ENCODE data around the gene TNFRSF17.
"Not testable (repeated sequence)": the region's sequence is repeated elsewhere in the genome, so short reads cannot be mapped to it uniquely, and the experiment has no call there.

TNFRSF17 gene

DNA sequence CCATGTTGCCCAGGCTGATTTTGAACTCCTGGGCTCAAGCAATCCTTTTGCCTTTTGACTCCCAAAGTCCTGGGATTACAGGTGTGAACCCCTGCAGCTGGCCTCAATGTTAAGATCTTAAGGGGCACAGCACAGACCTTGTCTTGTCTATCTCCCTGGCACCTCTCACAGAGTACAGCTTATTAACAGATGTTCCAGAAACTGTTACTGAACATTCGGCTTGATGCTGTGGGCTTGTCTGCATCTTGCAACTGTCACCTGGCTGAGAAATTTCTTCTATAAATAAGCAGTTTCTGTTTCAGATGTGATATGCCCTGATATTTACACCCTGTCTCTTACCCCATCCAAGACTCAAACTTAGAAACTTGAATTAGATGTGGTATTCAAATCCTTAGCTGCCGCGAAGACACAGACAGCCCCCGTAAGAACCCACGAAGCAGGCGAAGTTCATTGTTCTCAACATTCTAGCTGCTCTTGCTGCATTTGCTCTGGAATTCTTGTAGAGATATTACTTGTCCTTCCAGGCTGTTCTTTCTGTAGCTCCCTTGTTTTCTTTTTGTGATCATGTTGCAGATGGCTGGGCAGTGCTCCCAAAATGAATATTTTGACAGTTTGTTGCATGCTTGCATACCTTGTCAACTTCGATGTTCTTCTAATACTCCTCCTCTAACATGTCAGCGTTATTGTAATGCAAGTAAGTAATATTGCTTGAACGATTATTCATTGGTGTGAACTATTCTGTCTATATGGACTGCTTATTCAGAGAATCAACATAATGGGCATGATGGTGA is at the start of gene TNFRSF17:
Gene TNFRSF17, plus strand, starts transcription at position 450 of the 791 bp plus-strand sequence. Its CDS starts 115 bp downstream, at position 565.
- DNase-seq: peak; percentile 87

DNA sequence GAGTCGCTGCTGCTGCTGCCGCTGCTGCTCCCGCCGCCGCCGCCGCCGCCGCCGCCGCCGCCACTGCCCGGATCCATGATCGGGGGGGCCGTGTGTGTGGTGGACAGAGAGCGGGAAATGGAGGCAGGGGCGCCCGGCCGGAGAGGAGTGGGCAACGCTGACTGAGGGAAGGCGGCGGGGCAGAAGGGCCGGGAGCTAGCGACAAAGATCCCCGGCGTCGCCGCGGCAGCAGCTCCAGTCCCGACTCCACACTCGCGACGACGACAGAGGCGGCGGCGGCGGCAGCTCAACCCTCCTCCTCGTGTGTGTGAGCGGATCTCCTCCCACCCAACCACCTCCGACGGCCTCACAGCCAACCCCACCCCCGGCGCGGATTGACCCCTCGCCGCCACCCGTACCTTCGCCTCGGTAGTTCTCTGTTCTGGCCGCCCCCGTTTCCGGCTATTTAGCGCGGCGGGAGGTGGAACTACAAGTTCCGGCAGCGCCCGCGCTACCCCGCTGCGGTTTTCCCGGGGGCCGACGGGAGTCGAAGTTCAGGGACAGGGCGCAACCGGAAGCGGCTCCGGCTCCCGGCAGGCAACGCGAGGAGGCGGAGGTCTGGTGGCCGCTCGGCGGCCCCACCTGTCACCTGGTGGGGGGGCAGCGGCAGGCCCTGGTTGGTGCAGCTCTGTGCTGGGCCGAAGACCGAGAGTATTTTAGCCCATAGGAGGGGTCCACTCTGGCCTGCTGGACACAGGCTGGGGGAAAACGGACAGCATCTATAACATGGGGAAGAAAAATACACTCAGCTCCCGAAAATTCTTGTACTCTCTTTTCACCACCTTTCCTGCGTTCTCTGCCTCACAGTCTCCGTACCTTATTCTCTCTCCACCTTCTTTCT is 49.1 kb upstream of the TNFRSF17 start, which contains the start of gene GSPT1:
Gene GSPT1, minus strand, starts transcription at position 313 of the 880 bp plus-strand sequence. Its CDS starts 236 bp downstream, at position 77.
- peak; percentile 100 for DNase-seq

DNA sequence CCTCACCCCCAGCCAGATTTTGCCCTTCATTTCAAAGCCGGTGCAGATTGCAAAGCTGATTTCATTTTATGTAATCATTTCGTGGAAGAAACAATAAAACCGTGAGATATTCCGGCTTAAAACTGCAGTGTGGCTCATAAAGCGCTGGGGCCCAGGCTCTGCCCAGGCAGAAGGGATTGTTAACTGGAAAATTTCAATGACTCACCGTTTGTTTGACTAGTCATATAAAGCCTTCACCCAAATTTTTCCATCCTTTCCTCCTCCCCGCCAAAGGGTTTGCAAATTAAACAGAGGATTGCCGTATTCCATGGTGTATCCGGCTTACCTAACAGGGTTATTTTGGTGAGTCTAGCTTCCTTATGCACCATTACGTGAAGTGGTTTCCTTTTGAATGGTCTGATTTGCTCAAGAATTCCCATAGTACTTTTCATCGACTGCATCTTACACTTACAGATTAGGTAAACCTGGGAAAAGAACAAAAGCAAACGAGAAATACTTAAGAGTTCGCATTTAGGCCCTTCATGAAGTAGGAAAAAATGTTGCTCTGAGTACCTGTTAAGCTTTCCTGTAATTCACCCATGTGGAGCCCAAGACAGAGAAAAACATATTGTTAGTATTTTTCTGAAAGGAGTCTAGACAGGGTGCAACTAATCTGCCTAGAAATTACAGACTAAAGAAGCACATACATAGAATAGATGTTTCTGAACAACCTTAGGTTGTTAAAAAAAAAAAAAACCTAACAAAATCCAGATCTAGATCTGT is 48.3 kb upstream of the TNFRSF17 start:
- DNase-seq: no peak

DNA sequence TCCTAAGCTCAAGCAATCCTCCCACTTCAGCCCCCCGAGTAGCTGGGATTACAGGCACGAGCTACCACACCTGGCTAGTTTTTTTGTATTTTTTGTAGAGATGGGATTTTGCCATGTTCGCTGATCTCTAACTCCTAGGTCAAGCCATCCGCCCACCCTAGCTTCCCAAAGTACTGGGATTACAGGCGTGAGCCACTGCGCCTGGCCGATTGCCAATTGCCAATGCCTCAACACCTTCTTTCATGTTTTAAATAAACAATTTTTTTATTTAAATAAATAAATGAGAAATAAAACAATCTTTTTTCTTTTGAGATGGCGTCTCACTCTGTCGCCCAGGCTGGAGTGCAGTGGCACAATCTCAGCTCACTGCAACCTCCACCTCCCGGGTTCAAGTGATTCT is 41.0 kb upstream of the TNFRSF17 start:
- not testable (repeated sequence) for DNase-seq

DNA sequence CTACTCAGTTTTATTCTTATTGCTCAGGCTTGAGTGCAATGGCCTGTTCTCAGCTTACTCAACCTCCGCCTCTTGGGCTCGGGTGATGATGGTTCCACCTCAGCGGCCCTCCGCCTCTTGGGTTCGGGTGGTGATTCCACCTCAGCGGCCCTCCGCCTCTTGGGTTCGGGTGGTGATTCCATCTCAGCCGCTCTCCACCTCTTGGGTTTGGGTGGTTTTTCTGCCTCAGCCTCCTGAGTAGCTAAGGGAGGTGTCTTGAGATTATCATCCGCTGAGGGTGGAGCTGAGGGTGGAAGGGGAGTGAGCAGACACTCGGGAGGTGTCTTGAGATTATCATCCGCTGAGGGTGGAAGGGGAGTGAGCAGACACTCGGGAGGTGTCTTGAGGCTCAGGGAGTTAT is 37.7 kb upstream of the TNFRSF17 start:
- DNase-seq: not testable (repeated sequence)

DNA sequence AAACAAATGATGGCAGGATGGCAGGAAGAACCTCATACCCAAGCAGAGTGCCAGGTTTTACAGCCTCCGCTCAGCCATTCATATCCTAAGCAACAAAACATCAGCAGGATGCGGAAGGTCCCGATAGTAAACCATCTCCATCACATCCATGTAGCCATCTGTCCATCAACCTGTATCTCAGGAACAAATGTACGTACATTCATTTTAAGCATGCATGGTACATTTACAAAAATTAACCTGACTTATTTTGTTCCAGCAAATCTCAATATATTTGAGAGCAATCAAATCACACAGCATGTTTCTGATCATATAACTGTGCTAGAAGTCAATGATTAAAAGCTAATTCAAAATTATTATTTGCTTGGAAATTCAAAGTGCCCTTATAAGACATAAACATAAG is 23.1 kb upstream of the TNFRSF17 start, which contains the start of gene NPIPB2:
Gene NPIPB2, minus strand, starts transcription at position 101 of the 400 bp plus-strand sequence. Its CDS starts 0 bp downstream, at position 101.
- DNase-seq: not testable (repeated sequence)

DNA sequence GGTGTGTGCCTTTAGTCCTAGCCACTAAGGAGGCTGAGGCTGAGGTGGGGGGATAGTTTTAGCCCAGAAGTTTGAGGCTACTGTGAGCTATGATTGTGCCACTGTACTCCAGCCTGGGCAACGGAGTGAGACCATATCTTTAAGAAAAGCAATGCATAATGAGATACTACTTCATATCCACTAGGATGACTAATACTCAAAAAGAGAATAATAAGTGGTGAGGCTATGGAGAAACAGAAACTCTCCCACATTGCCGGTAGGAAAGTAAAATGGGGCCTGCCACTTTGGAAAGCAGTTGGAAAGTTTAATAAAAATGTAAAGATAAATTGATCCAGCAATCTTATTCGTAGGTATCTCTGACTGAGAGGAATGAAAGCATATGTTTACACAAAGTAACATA is 18.6 kb upstream of the TNFRSF17 start:
- no peak for DNase-seq

DNA sequence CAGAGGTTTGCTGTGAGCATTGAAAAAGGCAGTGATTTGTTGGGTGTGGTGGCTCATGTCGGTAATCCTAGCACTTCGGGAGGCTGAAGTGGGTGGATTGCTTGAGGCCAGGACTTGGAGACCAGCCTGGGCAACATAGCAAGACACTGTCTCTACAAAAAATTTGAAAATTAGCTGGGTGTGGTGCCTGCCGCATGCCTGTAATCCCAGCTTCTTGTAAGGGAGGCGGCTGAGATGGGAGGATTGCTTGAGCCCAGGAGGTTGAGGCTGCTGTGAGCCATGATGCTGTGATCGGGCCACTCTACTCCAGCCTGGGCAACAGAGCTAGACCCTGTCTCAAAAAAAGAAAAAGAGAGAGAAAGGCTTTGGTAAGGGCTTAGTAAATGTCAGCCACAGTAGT is 16.2 kb upstream of the TNFRSF17 start:
- no peak for DNase-seq

DNA sequence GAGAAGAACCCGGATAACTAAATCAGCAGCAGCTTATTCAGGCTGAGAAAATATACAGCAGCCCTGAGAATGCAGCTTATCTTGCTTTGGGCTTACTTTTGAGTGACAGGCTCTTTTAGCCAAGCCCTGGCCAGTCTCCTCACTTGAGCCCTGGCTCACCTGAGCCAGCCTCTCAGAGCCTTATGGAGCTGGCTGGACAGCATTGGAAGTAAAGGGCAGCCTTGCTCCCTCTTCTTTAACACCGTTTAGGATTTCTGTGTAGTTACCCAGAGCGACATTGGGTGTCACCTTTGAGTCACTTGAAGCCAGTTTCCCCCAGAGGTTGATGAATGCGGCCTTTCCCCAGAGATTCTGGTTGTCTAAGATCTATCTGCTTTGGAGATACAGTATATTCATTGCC is 15.5 kb upstream of the TNFRSF17 start:
- peak; percentile 75 for DNase-seq

DNA sequence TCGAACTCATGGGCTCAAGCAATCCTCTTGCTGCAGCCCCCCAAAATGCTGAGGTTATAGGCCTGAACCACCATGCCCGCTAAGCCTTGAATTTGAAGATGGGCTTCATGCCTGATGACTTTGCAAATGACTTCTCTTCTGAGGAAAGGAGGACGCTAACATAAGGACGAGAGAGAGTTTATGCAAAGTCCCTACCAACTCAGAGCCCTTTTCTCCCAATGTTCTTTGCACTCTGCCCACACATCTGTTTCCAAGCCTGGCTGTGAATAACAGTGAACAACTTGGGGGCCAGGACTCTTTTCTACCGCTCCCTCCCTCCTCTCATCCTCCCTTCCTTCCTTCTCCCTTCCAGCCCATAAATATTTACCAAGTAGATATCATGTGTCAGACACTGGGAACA is 14.6 kb upstream of the TNFRSF17 start:
- DNase-seq: no peak

DNA sequence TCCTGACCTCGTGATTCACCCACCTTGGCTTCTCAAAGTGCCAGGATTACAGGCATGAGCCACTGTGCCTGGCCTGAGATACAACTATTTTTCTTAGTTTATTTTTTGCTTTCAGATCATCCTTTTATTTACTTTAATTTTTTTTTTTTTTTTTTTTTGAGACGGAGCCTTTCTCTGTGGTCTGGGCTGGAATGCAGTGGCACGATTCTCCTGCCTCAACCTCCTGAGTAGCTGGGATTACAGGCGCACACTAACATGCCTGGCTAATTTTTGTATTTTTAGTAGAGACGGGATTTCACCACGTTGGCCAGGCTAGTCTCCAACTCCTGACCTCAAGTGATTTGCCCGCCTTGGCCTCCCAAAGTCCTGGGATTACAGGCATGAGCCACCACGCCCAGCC is 11.4 kb upstream of the TNFRSF17 start:
- DNase-seq: not testable (repeated sequence)

DNA sequence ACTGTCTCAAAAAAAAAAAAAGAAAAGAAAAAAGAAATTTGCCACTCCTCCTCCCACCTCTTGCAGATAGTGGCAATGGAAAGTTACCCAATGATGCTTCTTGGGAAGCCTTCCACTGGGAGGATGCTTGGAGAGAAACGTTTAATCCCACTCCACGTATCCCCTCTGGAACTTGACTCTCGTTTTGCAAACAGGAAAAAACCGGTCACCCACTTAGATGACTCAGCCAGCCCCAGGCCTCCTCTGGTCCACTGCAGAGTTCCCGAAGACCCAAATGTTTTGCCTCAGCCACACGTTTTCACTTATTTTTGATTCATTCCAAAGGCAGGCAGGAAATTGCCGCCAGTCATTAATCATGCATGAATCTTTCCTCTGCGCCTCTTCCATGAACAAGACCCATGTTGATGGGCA is 9.3 kb upstream of the TNFRSF17 start:
- DNase-seq: no peak

DNA sequence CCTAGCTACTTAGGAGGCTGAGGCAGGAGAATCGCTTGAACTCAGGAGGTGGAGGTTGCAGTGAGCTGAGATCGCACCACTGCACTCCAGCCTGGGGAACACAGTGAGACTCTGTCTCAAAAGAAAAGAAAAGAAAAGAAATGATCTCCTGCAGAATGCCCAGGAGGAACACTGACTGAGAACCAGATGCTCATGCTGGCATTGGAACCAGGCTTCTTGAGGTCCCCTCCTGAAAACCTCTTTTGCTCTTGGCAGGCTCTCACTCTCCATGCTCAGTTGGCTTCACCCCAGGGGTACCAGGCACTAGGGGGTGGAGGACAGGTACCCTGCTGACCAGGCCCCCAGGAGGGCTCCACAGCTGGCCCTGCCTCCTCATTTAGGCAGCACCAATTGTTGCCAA is 8.5 kb upstream of the TNFRSF17 start:
- DNase-seq: no peak

DNA sequence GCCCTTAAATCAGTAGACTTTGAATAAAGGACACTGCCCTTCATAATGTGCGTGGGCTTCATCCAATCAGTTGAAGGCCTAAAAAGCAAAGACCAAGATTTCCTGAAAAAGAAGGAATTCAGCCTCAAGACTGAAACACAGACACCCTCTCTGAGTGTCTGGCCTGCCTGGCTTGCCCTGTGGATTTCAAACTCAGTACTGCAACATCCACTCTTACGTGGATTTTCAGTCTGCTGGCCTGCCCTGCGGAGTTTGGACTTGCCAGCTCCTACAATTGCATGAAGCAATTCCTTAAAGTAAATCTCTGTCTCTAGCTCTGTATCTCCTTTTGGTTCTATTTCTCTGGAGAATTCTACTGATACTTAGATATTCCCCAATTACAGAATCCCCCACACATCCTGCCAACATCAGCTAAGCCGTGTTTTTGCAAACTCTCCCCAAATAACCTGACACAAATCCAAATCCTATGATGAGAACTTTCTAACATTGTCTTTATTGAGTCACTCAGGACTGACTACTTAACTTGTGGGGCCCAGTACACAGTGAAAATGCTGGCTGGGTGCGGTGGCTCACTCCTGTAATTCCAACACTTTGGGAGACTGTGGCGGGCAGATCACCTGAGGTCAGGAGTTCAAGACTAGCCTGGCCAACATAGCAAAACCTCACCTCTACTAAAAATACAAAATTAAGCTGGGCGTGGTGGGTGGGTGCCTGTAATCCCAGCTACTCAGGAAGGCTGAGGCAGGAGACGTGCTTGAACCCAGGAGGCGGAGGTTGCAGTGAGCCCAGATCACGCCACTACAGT is 7.2 kb upstream of the TNFRSF17 start:
- no peak for DNase-seq

DNA sequence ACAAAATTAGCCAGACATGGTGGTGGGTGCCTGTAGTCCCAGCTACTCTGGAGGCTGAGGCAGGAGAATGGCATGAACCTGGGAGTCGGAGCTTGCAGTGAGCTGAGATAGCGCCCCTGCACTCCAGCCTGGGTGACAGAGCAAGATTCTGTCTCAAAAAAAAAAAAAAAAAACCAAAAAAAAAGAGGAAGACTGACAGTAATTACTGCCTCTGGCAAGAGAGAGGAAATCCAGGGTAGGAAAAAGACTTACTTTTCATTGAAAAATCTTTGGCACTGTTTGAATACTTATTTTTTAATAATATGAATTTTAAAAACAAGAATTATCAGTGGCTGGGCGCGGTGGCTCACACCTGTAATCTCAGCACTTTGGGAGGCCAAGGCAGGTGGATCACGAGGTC is 2.6 kb upstream of the TNFRSF17 start:
- not testable (repeated sequence) for DNase-seq

DNA sequence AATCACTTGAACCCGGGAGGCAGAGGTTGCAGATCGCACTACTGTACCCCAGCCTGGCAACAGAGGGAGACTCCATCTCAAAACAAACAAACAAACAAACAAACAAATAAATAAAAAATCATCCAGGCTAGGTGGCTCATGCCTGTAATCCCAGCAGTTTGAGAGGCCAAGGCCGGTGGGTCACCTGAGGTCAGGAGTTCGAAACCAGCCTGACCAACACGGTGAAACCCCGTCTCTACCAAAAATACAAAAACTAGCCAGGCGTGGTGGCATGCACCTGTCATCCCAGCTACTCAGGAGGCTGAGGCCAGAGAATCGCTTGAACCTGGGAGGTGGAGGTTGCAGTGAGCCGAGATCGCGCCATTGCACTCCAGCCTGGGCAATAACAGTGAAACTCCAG is 2.0 kb upstream of the TNFRSF17 start:
- not testable (repeated sequence) for DNase-seq

DNA sequence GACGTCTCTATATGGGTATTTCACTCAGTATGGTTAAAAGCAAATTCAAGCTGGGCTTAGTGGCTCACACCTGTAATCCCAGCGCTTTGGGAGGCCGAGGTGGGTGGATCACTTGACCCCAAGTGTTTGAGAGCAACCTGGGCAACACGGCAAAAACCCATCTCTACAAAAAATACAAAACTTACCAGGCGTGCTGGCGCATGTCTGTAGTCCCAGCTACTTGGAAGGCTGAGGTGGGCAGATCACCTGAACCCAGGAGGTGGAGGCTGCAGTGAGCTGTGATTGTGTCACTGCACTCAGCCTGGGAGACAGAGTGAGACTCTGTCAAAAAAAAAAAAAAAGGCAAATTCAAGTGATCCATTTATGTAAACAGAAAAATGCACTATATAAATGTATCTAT is 1.3 kb upstream of the TNFRSF17 start:
- DNase-seq: peak; percentile 50

DNA sequence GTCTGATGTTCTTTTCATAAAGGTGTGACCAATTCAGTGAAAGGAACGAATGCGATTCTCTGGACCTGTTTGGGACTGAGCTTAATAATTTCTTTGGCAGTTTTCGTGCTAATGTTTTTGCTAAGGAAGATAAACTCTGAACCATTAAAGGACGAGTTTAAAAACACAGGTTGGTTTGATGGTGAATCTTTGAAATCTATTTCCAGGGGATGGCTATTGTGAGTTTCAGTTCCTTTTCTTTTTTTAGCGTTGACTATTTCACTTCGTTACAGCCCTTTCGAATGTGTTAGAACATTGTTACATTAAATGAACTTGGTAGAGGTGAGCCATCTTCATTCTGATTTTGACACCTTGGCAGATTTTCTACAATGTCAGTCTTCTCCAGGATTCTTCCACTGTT is 1.2 kb downstream of the TNFRSF17 start:
- peak; percentile 74 for DNase-seq

DNA sequence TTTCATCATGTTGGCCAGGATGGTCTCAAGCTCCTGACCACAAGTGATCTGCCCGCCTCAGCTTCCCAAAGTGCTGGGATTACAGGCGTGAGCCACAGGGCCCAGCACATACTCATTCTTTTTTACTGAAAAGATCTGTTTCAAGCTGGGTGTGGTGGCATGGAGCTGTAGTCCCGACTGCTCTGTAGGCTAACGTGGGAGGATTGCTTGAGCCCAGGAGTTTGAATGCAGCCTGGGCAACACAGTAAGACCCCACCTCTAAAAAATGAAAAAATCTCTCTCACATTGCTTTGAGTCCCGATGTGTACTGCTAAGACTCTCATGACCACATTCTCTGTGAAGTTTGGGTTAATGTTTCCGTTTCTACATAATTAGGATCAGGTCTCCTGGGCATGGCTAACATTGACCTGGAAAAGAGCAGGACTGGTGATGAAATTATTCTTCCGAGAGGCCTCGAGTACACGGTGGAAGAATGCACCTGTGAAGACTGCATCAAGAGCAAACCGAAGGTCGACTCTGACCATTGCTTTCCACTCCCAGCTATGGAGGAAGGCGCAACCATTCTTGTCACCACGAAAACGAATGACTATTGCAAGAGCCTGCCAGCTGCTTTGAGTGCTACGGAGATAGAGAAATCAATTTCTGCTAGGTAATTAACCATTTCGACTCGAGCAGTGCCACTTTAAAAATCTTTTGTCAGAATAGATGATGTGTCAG is 2.3 kb downstream of the TNFRSF17 start:
- DNase-seq: no peak

DNA sequence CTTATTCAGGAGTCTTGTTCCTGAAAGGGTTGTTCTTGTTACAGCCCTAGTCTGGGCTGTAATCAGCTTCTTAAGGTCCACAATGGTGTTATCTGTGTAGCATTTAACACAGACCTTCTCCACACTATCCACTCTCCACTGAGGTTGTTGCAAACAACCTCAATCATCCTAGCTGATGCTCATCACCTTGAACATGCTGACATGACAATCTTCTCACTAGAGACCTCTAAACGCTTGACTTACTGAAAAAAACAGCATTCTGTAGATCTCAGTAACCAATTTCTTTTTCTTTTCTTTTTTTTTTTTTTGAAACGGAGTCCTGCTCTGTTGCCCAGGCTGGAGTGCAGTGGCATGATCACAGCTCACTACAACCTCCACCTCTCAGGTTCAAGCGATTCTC is 3.6 kb downstream of the TNFRSF17 start:
- no peak for DNase-seq

DNA sequence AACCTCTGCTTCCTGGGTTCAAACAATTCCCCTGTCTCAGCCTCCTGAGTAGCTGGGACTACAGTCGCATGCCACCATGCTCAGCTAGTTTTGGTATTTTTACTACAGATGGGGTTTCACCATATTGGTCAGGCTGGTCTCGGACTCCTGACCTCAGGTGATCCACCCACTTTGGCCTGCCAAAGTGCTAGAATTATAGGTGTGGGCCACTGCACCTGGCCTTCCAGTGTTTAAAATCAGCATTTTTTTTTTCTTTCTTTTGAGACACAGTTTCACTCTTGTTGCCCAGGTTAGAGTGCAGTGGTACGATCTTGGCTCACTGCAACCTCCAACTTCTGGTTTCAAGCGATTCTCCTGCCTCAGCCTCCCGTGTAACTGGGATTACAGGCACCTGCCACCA is 5.3 kb downstream of the TNFRSF17 start:
- DNase-seq: peak; percentile 87
